SK-N-SH (cell line): ENCODE data around the gene CHST12. TPM values are rescaled to one million over a fixed set of nuclear protein-coding genes. Genes with fewer than 3 reads are reported as not detected.

ENCODE experiments used
- CTCF ChIA-PET: fragments of 300-600, 350-600 bp; formaldehyde crosslinking; extraction: SDS; loops from one replicate; lab custom pipeline; 2021; lab: Yijun Ruan, JAX
- POLR2A ChIA-PET: fragments of 350-600 bp; sonication (Branson Sonifier 250); formaldehyde crosslinking; extraction: SDS; loops from one replicate; lab custom pipeline; 2020; ENCODE audit warnings: antibody characterized with exemption, inconsistent platforms; lab: Yijun Ruan, JAX
- DNase-seq: peaks from one replicate; pipeline ENCODE4 v3.0.0; 2012
- H2AFZ ChIP-seq: fragments of 200-600 bp; sonication (generic); 2 replicates; pipeline ENCODE4 v1.8.1; 2016; ENCODE audit warnings: antibody characterized with exemption, mild to moderate bottlenecking, low read depth
- H3F3A ChIP-seq: fragments of 200-600 bp; sonication (generic); replicated peaks from 2 replicates; pipeline ENCODE3; 2016; ENCODE audit warnings: antibody characterized with exemption, mild to moderate bottlenecking; ENCODE audit not compliant: insufficient read depth
- H3K27ac ChIP-seq, 2 experiments: fragments of 200-500 bp in 1 of 2; fragments of 200-600 bp in 1 of 2; sonication (Bioruptor generic) in 1 of 2; sonication (generic), shearing (Covaris generic) in 1 of 2; 2 replicates each; pipeline versions ENCODE4 v1.5.1 to v1.6.1; 2014 to 2016; ENCODE audit warnings: low read depth in 2 of 2, inconsistent platforms in 1 of 2, low read length in 1 of 2, mild to moderate bottlenecking in 1 of 2, mixed read lengths in 1 of 2
- H3K27me3 ChIP-seq: fragments of 200-600 bp; sonication (generic), shearing (Covaris generic); 2 replicates; pipeline ENCODE4 v1.6.1; 2016; ENCODE audit warnings: mixed run types; ENCODE audit not compliant: insufficient read depth
- H3K36me3 ChIP-seq, 2 experiments: fragments of 200-500 bp in 1 of 2; fragments of 200-600 bp in 1 of 2; sonication (Bioruptor generic) in 1 of 2; sonication (generic) in 1 of 2; replicated peaks in 1 of 2; 2 replicates each; pipeline versions ENCODE3 to v1.5.1; 2014 to 2016; ENCODE audit warnings: low read length in 1 of 2, mild to moderate bottlenecking in 1 of 2; ENCODE audit not compliant: insufficient read depth in 2 of 2, control insufficient read depth in 1 of 2
- H3K4me1 ChIP-seq, 2 experiments: fragments of 200-500 bp in 1 of 2; fragments of 200-600 bp in 1 of 2; sonication (Bioruptor generic) in 1 of 2; sonication (generic), shearing (Covaris generic) in 1 of 2; 2 replicates each; pipeline versions ENCODE4 v1.5.1 to v1.6.1; 2014 to 2016; ENCODE audit warnings: low read depth in 1 of 2, low read length in 1 of 2, mixed run types in 1 of 2; ENCODE audit not compliant: insufficient read depth in 2 of 2, control insufficient read depth in 1 of 2
- H3K4me2 ChIP-seq: fragments of 200-600 bp; sonication (generic), shearing (Covaris generic); 2 replicates; pipeline ENCODE4 v1.6.1; 2017; ENCODE audit warnings: mixed run types
- H3K4me3 ChIP-seq, 2 experiments: fragments of 200-500 bp in 1 of 2; fragments of 200-600 bp in 1 of 2; sonication (Bioruptor generic) in 1 of 2; sonication (generic), shearing (Covaris generic) in 1 of 2; 2 replicates each; pipeline versions ENCODE4 v1.5.1 to v1.8.1; 2014 to 2016; ENCODE audit warnings: low read depth in 2 of 2, inconsistent platforms in 1 of 2, low read length in 1 of 2, mild to moderate bottlenecking in 1 of 2, mixed read lengths in 1 of 2, moderate library complexity in 1 of 2
- H3K79me2 ChIP-seq: fragments of 200-600 bp; sonication (generic); 2 replicates; pipeline ENCODE4 v1.8.1; 2017; ENCODE audit warnings: mild to moderate bottlenecking; ENCODE audit not compliant: insufficient read depth
- H3K9ac ChIP-seq: fragments of 200-600 bp; sonication (generic); 2 replicates; pipeline ENCODE4 v1.6.1; 2017; ENCODE audit warnings: mixed run types
- H3K9me2 ChIP-seq: fragments of 200-600 bp; sonication (generic); 2 replicates; pipeline ENCODE4 v1.6.1; 2017; ENCODE audit warnings: mixed run types
- H3K9me3 ChIP-seq: fragments of 200-600 bp; sonication (generic); 2 replicates; pipeline ENCODE4 v1.6.1; 2017; ENCODE audit warnings: mixed run types, mild to moderate bottlenecking, moderate library complexity
- H4K20me1 ChIP-seq: fragments of 200-600 bp; sonication (generic); 2 replicates; pipeline ENCODE4 v1.6.1; 2017; ENCODE audit warnings: mild to moderate bottlenecking, mixed run types; ENCODE audit not compliant: insufficient read depth
- CHD2 ChIP-seq: fragments of 150-350 bp; IDR thresholded peaks from 2 replicates; pipeline ENCODE4 v1.6.1; 2018; ENCODE audit warnings: low read length; ENCODE audit not compliant: partially characterized antibody
- ELF1 ChIP-seq: IDR thresholded peaks from 2 replicates; pipeline ENCODE4 v1.4.0; 2012
- FOXM1 ChIP-seq: IDR thresholded peaks from 2 replicates; pipeline ENCODE4 v1.4.0; 2012; ENCODE audit warnings: low read depth, mild to moderate bottlenecking
- MXI1 ChIP-seq: IDR thresholded peaks from 2 replicates; pipeline ENCODE4 v1.6.1; 2012; ENCODE audit warnings: mild to moderate bottlenecking, low read depth, low read length, improper control_type of control experiment
- NRF1 ChIP-seq: IDR thresholded peaks from 2 replicates; pipeline ENCODE4 v1.6.1; 2012; ENCODE audit warnings: low read depth, mild to moderate bottlenecking, low read length
- POLR2AphosphoS5 ChIP-seq: IDR thresholded peaks from 2 replicates; pipeline ENCODE4 v1.6.1; 2012; ENCODE audit warnings: low read depth, low read length
- RAD21 ChIP-seq: IDR thresholded peaks from 2 replicates; pipeline ENCODE4 v1.6.1; 2012; ENCODE audit warnings: mild to moderate bottlenecking, low read length
- RCOR1 ChIP-seq: fragments of 150-350 bp; IDR thresholded peaks from 2 replicates; pipeline ENCODE4 v1.6.1; 2017; ENCODE audit warnings: antibody characterized with exemption, low read length
- REST ChIP-seq: IDR thresholded peaks from 2 replicates; pipeline ENCODE4 v1.6.1; 2012; ENCODE audit warnings: mild to moderate bottlenecking, low read depth, low read length, moderate library complexity
- RFX5 ChIP-seq: IDR thresholded peaks from 2 replicates; pipeline ENCODE4 v1.6.1; 2012; ENCODE audit warnings: mild to moderate bottlenecking, improper control_type of control experiment, low read length
- RXRA ChIP-seq: IDR thresholded peaks from 2 replicates; pipeline ENCODE4 v1.4.0; 2012; ENCODE audit warnings: low read depth, mild to moderate bottlenecking, borderline replicate concordance
- WGBS: methylation state at CpG from one replicate; pipeline ENCODE4 v1.1.6; 2017; ENCODE audit warnings: low lambda C conversion rate; 5-methylcytosine and 5-hydroxymethylcytosine counted together
- polyA plus RNA-seq, 3 experiments: library from polyadenylated mRNA; depleted of rRNA; stranded (reverse); fragments of >200 nt; gene quantifications; 2 replicates each; pipeline ENCODE4 v1.2.3, GENCODE V29; 2012
- TF ChIP-seq, protein P1 (sequence below): IDR thresholded peaks from 2 replicates; pipeline ENCODE4 v1.4.0; 2012; ENCODE audit warnings: low read depth

Gene CHST12
- polyA plus RNA-seq, 1 of the 3 experiments (the other 2 are of a cell fraction) = 32.7 TPM

DNA sequence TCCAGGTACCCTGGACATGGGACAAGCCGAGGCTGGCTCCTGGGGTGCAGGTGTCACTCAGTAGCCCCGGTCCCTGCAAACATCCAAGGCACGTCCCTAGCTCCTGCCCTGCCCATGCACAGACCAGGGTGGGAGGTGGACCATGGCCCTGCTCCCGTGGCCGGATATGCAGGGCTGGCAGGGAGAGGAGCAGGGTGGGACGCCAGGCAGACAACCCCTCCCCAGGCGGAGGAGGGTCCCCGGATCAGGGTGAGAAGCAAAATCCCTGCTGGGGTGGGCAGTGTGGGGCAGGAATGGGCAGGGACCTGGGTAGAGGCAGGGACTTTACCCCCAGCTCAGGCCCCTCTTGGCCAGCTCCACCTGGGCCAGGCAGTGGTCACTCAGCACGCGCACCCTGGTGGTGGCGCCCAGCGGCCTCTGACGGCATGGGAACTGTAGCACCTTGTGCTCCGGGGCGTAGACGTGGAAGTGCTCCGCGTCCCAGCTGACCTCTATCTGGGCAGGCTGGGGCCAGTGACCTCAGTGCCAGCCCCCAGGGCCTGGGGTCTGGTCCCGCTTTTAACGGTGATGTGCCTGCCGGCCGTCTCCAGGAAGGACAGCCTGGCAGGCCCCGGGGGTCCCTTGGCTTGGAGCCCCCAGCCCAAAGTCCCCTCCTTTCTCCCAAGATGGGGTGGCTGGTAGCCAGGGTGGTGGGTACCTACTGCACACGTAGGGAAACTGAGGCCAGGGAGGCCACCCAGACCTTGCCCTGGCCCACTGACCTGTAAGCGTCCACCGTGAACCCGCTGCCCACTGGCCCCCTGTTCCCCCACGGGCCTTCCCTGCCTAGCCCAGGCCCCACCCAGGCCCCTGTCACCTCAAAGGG is 71.6 kb downstream of the CHST12 start:
- no peaks in the 10 kb centered on the region for H4K20me1 ChIP-seq
- 89% methylated on average over 17 of the region's 28 CpGs for WGBS
- no peak overlapping the region for H3K27ac ChIP-seq
- H2AFZ ChIP-seq = no peak overlapping the region
- no peaks in the 10 kb centered on the region for H3K79me2 ChIP-seq
- H3K4me2 ChIP-seq = no peak overlapping the region
- H3K27me3 ChIP-seq = no peaks in the 10 kb centered on the region
- ChIA-PET CTCF (interaction anchor here (0.5 to 5.8 kb wide), 9 partner anchors 8 to 206 kb away, joined by 3 to 48 read pairs (median 3); partner anchors contain the start of gene BRAT1), POLR2A (no interaction called here)
- no peak overlapping the region for H3K9ac ChIP-seq
- no peaks in the 10 kb centered on the region for H3K36me3 ChIP-seq
- H3K4me3 ChIP-seq = no peak overlapping the region
- H3K9me2 ChIP-seq = no peaks in the 10 kb centered on the region
- peak; percentile 65 for DNase-seq
- H3F3A ChIP-seq = no peaks in the 10 kb centered on the region
- H3K9me3 ChIP-seq = no peaks in the 10 kb centered on the region
- peaks cover 5 to 12% of the 10 kb centered on the region in 2 experiments; a peak in 1 of 4 replicates for H3K4me1 ChIP-seq
- TF ChIP-seq RXRA = no peak
- no peak for TF ChIP-seq ELF1
- TF ChIP-seq REST = no peak
- TF ChIP-seq, protein P1, sequence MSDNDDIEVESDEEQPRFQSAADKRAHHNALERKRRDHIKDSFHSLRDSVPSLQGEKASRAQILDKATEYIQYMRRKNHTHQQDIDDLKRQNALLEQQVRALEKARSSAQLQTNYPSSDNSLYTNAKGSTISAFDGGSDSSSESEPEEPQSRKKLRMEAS = no peak
- TF ChIP-seq RFX5 = no peak

DNA sequence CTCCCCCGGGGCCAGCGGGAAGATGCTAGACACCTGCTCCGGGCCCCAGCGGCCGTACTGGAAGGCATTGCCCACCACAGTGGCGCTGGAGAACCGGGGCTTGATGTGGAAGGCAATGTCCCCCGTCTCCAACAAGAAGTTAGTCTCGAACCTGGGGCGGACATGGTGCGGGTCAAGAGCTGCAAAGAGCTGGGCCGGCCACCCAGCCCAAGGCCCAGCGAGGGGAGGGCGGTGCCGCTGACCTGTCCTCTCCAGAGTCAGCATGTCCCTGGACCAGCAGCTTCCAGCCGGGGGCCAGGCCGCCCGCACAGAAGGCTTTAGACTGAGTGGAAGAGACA is 72.2 kb downstream of the CHST12 start:
- Histone ChIP-seq H3K9me3 (no peaks in the 10 kb centered on the region), H3K27ac (no peak overlapping the region), H2AFZ (no peak overlapping the region), H3K27me3 (no peaks in the 10 kb centered on the region), H3K9me2 (no peaks in the 10 kb centered on the region), H3F3A (no peaks in the 10 kb centered on the region), H3K4me3 (no peak overlapping the region), H3K36me3 (no peaks in the 10 kb centered on the region)
- no peak for DNase-seq
- CTCF ChIA-PET = interaction anchor here (1.4 to 5.8 kb wide), 3 partner anchors 23 to 206 kb away, joined by 3 to 48 read pairs (median 6); no protein-coding TSS in a partner anchor
- 91% methylated on average over 16 of the region's 18 CpGs for WGBS
- TF ChIP-seq MXI1 (no peak), RAD21 (no peak), FOXM1 (no peak), POLR2AphosphoS5 (no peak), CHD2 (no peak), NRF1 (no peak), RCOR1 (no peak)
- TF ChIP-seq, protein P1 = no peak
- TF ChIP-seq, all 33 proteins: peak for 0
- Histone ChIP-seq H3K4me2 (no peak overlapping the region), H3K79me2 (no peaks in the 10 kb centered on the region), H3K4me1 (peaks cover 5 to 12% of the 10 kb centered on the region in 2 experiments; a peak in 1 of 4 replicates), H4K20me1 (no peaks in the 10 kb centered on the region), H3K9ac (no peak overlapping the region)
- POLR2A ChIA-PET = no interaction called here
